Activated naive CD8-positive, alpha-beta T cell treated with anti-CD3 and anti-CD28 coated beads, Interleukin-2, amount 10 ng/mL, durations not matched to agents 7 days and 5 days (primary cell): Measurements from ENCODE around the gene GFRA1. TPM values are rescaled to one million over a fixed set of nuclear protein-coding genes. Genes with fewer than 3 reads are reported as not detected.

Source experiments
- ATAC-seq: fragments of 150-1000 bp; cut with Tn5 transposase; one replicate; pipeline ENCODE4 v1.10.0; 2021; ENCODE audit warnings: low read depth, moderate library complexity
- POLR2A ChIA-PET: fragments of 350-600 bp; sonication (Branson Sonifier 250); formaldehyde crosslinking; loops from one replicate; lab custom pipeline; 2021; ENCODE audit warnings: antibody characterized with exemption; lab: Charles Lee
- DNase-seq: peaks from one replicate; pipeline ENCODE4 v3.0.0; 2021
- H3K27ac Mint-ChIP-seq: one replicate; pipeline ENCODE4 v1.8.0; 2022; ENCODE audit warnings: mild to moderate bottlenecking, mixed read lengths
- H3K27me3 Mint-ChIP-seq: one replicate; pipeline ENCODE4 v1.8.0; 2022; ENCODE audit warnings: mild to moderate bottlenecking, moderate library complexity, mixed read lengths
- H3K36me3 Mint-ChIP-seq: one replicate; pipeline ENCODE4 v1.8.0; 2021; ENCODE audit warnings: mild to moderate bottlenecking, mixed read lengths
- H3K4me1 Mint-ChIP-seq: one replicate; pipeline ENCODE4 v1.8.0; 2021; ENCODE audit warnings: mixed read lengths
- H3K4me3 Mint-ChIP-seq: one replicate; pipeline ENCODE4 v1.8.0; 2022; ENCODE audit warnings: mild to moderate bottlenecking, moderate library complexity, mixed read lengths
- H3K9me3 Mint-ChIP-seq: one replicate; pipeline ENCODE4 v1.8.0; 2021; ENCODE audit warnings: mixed read lengths
- total RNA-seq, 2 experiments: library from RNA; stranded (reverse); gene quantifications; one replicate each; pipeline ENCODE4 v1.2.3, GENCODE V29; 2021

GFRA1 gene
- total RNA-seq, 2 experiments from 2014 or later = not detected

GRCh38 chr10:116017405-116017804 is 255.6 kb downstream of the GFRA1 start:
- H3K36me3 Mint-ChIP-seq = no peaks in the 10 kb centered on the region
- no peaks in the 10 kb centered on the region for H3K27me3 Mint-ChIP-seq
- H3K4me1 Mint-ChIP-seq = no peaks in the 10 kb centered on the region
- no peak overlapping the region for H3K4me3 Mint-ChIP-seq
- no peak overlapping the region for H3K27ac Mint-ChIP-seq
- no peaks in the 10 kb centered on the region for H3K9me3 Mint-ChIP-seq
- POLR2A ChIA-PET = no interaction called here
- ATAC-seq (no peak), DNase-seq (no peak)

GRCh38 chr10:116015583-116016333 is 257.2 kb downstream of the GFRA1 start:
- Mint-ChIP-seq H3K27ac (no peak overlapping the region), H3K4me1 (no peaks in the 10 kb centered on the region), H3K27me3 (no peaks in the 10 kb centered on the region), H3K36me3 (no peaks in the 10 kb centered on the region), H3K4me3 (no peak overlapping the region), H3K9me3 (no peaks in the 10 kb centered on the region)
- no peak for DNase-seq
- POLR2A ChIA-PET = no interaction called here
- no peak for ATAC-seq

- ATAC-seq = no peak
- no peak for DNase-seq
- no peaks in the 10 kb centered on the region for H3K9me3 Mint-ChIP-seq
- H3K27me3 Mint-ChIP-seq = no peaks in the 10 kb centered on the region
- H3K4me3 Mint-ChIP-seq = no peak overlapping the region
- no peaks in the 10 kb centered on the region for H3K36me3 Mint-ChIP-seq
- H3K4me1 Mint-ChIP-seq = no peaks in the 10 kb centered on the region
- POLR2A ChIA-PET = no interaction called here
- no peak overlapping the region for H3K27ac Mint-ChIP-seq
These were observed 258.0 kb downstream of the GFRA1 start for GRCh38 chr10:116014871-116015582.

- POLR2A ChIA-PET = interaction anchor here (0.6 kb wide), 1 partner anchor 779 kb away, joined by 3 read pairs; no protein-coding TSS in a partner anchor
- no peak for ATAC-seq
These were observed 258.7 kb downstream of the GFRA1 start for GRCh38 chr10:116014326-116014725.

GRCh38 chr10:116011929-116012328 is 261.1 kb downstream of the GFRA1 start:
- Mint-ChIP-seq H3K4me3 (no peak overlapping the region), H3K4me1 (no peaks in the 10 kb centered on the region), H3K27ac (no peak overlapping the region), H3K27me3 (no peaks in the 10 kb centered on the region), H3K9me3 (no peaks in the 10 kb centered on the region), H3K36me3 (no peaks in the 10 kb centered on the region)
- DNase-seq (no peak), ATAC-seq (no peak)
- POLR2A ChIA-PET = no interaction called here

More at GRCh38 chr10:116014326-116014725, 258.7 kb downstream of the GFRA1 start:
- DNase-seq = no peak
- Mint-ChIP-seq H3K4me3 (no peak overlapping the region), H3K27ac (no peak overlapping the region), H3K9me3 (no peaks in the 10 kb centered on the region), H3K27me3 (no peaks in the 10 kb centered on the region), H3K36me3 (no peaks in the 10 kb centered on the region), H3K4me1 (no peaks in the 10 kb centered on the region)

GRCh38 chr10:116007256-116007891 is 265.6 kb downstream of the GFRA1 start:
- POLR2A ChIA-PET = no interaction called here
- no peak overlapping the region for H3K27ac Mint-ChIP-seq
- H3K36me3 Mint-ChIP-seq = no peaks in the 10 kb centered on the region
- ATAC-seq (no peak), DNase-seq (no peak)
- no peaks in the 10 kb centered on the region for H3K9me3 Mint-ChIP-seq
- H3K4me3 Mint-ChIP-seq = no peak overlapping the region
- no peaks in the 10 kb centered on the region for H3K4me1 Mint-ChIP-seq
- no peaks in the 10 kb centered on the region for H3K27me3 Mint-ChIP-seq

Other genes starting within 250 kb of the GFRA1 start
- gene CCDC172, start 51.2 kb upstream of the GFRA1 start, total RNA-seq = not detected
- not detected for gene PNLIPRP3, start 154.6 kb upstream of the GFRA1 start, total RNA-seq